Right forelimb (tissue), 1 donor: ENCODE data around the gene MLC1.

ENCODE experiments used
- DNase-seq: peaks from one replicate; pipeline ENCODE4 v3.0.0-alpha.2; 2018

The MLC1 gene

DNA sequence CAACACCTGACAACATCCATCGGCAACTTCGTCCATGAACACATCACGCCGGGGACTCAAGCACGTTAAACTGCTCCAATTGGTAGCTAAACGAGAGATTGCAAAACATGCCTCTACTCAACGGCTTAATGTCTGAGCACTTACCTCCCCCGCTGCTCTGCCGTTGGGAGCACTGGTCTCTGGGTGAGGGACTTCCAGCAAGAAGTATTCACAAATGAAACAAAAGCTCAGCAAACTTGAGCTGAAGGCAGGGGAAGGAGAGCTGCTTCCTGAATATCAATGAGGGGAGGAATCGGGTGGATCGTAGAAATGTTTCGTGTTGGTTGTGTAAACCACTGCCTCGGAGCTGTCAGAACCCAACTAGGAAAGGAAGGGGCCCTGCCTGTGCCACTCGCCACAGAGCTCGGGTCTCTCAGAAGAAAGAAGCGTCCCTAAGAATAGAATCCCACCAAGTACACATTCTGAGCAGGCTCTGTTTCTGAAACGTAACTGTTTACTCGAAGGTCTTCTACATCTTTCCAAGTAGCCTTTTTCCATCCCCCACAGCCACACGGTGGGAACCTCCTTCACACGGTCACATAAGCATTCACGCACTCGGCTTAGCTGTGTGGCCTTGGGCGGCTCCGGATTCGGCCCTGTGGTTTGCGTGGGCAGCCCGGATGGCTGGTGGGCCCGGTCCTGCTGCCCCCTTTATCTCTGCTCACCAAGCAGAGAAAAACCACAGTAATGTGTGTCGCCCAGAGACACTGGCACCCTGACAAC lies at the start of gene MLC1:
Gene MLC1, minus strand, starts transcription at position 216 of the 762 bp plus-strand sequence. CDS start 524 bp downstream, outside the sequence.
- no peak for DNase-seq

DNA sequence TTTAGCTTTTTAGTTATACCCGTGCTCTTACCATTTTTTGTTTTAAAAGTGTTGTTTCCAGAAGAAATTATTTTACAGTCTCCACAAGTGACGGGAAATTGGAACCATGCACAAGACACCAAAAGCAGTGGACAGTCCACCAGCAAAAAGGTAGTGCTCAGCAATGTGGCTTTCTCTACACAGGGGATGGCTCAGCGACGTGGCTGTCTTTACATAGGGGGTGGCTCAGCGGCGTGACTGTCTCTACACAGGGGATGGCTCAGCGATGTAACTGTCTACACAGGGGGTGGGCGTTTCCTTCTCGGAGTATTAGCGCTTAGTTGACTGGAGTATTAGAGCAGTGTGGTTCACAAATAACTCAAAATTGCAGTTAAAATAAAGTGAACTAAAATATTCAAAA lies 49.3 kb upstream of the MLC1 start:
- no peak for DNase-seq

DNA sequence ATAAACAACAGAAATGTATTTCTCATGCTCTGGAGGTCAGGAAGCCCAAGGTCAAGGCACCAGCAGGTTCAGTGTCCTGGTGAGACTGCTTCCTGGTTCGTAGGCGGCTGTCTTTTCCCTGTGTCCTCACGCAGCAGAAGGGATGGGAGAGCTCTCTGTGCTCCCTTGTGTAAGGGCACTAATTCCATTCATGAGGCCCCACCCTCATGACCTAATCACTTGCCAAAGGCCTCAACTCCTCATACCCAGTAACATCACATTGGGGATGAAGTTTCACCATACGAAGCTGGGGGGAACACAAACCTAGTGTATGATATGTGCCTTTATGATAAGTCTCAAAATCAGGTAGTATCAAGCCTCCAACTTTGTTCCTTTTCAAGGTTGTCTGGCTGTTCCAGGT lies 46.7 kb upstream of the MLC1 start:
- no peak for DNase-seq

DNA sequence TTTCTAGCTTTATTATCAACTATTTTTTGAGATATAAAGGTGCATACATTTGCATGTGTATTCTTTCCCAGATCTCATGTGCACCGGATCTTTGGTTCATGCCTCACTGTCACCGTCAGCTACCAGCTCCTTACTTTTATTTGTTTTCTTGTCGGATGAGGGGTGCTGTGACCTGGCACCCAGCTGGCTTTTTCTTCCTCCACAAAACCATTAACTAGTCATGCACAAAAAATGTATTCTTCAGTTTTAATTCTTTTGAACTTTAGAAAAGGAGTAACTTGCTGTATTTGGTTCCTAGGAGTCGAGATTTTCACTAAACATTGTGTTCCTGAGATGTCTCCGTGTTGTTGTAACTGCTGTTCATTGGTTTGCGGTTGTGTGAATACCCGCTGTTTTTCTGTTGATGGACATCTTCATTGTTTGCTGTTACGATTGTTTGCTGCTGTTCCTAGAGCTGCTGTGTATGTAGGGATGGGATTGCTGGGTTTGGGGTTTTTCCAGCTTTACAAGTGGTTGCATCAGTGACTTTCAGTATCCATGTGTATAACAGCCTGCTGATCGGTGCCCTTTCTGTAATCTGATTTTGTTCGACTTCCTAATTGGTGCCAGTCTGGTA lies 44.0 kb upstream of the MLC1 start:
- no peak for DNase-seq

DNA sequence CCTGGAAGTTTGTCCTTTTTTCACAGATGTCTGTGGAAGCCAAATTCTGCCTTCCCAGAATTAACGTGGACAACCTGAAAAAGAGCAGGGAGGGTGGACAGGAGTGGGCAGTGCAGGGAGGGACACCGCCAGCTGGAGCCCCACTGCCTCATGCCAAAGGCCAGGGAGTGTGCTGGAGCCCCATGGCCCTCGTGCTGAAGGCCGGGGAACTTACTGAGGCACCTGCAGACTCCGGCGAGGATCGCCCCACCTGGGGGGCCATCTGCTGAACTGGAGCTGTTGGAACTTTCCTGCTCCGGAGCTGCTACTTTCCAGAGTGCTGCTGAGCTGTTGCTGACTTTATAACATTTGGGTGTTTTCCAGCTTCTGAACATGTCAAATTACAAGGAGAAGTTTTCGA lies 39.8 kb upstream of the MLC1 start:
- DNase-seq, result no peak

DNA sequence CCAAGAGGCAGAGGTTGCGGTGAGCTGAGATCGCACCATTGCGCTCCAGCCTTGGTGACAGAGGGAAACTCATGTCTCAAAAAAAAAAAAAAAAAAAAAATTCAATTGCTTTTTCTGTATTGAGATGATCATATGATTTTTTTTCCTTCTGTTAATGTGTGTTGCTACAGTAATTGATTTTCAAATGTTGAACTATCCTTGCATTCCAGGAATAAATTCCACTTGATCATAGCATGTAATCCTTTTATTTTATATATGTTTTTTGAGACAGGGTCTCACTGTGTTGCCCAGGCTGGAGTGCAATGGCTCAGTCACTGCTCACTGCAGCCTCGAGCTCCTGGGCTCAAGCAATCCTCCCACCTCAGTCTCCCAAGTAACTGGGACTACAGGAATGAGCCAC lies 37.9 kb upstream of the MLC1 start:
- DNase-seq, result no peak

DNA sequence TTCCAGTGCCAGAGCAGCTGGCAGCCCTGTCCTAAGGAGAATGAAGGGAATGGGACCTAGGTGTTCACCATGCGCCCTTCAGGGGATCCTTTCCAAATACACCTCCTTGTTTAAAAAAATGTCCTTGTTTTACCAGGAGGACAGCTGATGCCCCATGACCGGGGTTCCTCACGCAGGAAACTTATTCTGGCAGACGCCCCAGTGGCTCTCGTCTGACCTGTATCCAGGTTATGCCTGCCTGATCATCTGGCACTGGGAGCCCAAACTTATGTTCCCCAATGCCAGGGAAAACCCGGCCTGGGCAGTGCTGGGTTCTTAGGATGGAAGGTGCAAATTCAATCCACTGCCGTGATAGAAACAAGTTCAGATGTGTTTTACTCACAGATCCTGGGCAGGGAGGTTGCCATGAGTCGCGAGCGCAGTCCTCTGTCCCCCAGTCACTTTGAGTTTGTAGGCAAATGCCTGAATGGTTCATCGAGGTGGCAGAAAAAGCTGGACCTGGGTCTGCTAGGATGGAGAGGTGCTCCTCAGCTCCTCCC lies 36.0 kb upstream of the MLC1 start:
- DNase-seq, result no peak

DNA sequence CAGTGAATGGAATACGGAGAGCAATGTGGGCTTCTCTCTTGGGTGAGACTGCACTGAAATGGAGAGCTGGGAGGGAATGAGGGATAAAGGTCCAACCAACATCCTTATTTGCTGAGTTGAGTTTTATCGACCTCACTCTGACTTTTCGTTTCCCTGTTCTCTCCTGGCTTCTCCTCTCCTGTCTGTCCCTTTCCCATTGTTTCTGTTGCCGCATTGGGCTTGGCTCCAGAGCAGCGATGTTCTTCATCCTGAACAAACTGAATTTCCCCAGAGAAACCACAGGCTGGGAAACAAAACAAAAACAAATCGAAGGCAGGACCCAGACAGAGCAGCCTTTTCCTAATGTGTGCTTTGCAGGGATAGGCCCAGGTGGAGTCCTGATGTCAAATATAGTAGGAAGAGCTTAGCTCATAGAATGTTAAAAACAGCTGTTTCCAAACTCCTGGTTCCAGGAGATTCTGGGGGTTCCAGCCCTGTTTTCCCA lies 34.6 kb upstream of the MLC1 start:
- peak; percentile 57 for DNase-seq

DNA sequence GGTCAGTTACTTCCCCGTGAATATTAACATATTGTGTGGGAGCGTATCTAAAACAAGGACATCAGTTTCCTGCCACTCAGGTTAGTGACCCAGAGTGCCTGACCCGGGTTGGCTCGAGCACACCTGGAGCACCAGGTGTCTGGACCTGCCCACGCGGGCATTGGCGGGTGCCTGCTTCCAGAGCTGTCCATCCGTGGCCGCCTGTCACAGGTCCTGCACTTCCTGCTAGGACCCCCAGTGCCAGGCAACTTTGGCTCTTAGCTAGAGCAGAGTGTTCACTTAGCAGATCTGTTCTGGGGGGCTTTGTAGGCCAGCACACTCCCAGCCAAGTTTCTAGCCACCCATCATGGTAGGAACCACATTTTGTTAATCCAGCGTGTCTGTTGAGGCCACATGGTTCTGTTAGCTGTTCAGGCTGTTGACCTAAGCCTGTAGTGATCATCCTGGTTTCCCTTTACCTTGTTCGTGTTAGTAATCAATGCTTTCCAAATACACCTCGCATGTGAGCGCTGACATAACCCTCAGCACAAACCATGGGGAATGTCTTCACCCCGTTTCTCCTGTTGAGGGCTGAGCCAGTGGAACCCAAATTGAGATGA lies 34.0 kb upstream of the MLC1 start:
- no peak for DNase-seq

DNA sequence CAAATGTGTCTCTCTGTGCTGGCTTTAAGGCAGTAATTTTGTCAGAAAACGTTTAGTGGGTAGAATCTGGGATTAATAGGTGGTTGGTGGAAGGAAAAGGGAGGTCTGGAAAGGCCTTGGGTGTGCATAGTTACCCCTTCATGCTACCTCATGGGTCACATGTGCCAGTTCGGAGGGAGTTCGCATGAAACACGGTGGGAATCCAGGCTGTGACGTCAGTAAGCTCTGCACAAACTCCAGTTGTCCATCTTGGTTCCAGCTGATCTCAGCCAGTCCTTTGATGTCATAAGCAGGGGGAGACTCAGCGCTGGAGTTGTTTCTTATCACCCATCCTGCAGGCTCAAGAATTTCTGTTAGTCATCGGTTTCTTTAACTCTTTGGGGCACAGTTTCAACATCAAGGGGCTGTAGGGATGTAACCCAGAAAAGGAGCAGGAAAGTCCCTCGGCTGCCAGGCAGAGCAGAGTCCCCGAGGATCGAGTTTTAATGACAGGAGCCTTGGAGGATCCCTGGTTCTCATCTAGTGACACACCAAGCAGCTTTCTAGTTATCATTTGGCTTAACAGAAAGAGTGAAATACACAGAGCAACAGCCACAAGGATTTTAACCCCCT lies 33.4 kb upstream of the MLC1 start:
- DNase-seq, result no peak

DNA sequence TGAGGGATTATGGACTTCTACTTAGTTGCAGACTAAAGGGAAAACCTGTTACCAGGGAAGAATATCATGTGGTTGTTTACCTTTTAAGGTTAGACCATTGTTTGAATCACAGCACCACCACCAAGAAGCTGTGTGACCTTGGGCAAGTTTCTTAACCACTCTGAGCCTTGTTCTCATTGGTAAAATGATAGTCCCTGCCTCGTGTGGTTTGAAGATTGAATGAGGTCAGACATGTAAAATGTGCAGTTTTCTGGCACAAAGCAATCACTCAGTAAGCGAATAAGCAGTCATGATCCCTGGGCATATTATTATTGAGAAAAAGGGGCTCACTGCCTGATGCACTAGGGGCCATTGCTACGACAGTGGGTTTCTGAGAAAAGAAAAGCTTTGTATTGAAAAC lies 32.9 kb upstream of the MLC1 start:
- no peak for DNase-seq

DNA sequence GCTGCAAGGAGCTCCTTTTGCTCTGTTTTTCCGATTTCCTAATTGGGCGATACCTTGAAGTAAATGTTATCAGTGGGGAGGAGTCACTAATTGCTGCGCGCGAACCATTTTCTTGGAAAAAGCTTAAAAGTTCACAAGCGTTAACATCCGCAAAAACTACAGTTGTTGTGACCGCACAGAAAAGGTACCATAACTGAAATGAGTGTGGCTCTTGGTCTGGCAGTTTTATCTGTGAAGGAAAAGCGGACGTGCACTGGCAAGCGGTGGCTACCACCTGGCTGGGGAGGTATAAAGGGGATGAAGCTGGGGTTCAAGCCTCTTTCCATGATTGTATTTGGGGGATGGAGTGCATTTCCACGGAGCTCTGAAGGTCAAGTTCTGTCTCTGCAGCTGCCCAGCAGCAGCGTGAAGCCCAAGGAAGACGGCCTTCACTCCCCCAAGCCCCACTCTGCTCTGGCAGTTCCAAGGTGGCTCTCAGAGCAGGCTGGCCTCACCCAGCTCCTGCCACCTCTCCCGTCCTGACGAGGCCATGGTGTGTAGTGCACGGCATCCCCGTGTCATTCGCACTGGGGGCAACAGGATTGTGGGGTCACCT lies 32.0 kb upstream of the MLC1 start:
- no peak for DNase-seq

DNA sequence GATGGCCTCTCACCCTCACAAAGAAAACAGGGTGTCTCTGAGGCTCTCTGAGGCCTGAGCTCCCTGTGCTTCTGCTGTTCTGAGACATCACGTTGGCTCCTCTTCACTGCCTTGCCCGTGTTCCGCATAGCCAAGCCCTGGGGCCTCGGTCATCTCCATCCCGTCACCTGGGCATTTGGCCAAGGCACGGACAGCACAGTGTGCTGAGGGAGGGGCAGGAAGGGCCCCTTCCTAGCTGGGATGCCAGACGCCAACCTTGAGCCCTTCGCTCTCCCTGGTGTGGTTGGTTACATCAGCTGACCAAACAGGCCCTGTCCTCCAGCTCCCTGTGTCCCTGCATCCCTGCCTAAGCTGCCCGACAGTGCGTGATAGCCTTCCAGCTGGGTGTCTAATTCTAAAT lies 30.5 kb upstream of the MLC1 start:
- no peak for DNase-seq

DNA sequence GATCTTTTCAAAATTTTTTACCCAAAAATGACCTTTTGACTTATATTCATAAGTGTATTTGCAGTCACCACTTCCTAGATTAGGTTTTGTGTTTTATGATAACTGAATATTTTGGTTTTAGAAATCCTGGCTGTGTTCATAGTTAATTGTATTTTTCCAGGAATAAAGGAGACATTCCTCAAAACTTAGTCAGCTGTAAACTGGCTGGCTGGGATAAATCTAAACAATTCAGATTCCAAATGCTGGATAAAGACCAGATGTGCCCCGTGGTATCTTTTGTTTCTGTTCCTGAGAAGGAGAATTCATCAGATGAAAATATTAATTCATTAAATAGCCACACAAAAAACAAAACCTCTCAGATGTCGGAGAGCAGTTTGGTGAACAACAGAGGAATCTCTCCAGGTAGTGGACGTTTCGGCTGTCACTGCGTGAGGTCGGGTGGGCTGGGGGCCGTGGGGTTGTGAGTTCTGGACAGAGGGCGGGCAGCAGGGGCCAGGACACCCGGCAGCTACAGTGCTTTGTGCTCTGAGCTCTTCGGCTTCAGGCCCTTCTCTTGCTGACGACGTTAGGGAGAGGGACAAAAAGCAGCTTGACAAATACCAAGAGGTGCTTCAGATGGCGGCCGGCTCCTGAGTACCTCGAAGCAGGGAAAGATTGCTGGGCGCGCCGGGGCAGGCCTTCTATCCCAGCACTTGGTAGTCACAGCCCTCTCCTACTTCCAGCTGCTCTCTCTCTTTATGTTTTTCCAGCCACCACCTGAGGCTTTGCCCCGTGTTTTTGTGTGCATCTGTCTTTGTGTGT lies 29.2 kb upstream of the MLC1 start:
- DNase-seq, result no peak

DNA sequence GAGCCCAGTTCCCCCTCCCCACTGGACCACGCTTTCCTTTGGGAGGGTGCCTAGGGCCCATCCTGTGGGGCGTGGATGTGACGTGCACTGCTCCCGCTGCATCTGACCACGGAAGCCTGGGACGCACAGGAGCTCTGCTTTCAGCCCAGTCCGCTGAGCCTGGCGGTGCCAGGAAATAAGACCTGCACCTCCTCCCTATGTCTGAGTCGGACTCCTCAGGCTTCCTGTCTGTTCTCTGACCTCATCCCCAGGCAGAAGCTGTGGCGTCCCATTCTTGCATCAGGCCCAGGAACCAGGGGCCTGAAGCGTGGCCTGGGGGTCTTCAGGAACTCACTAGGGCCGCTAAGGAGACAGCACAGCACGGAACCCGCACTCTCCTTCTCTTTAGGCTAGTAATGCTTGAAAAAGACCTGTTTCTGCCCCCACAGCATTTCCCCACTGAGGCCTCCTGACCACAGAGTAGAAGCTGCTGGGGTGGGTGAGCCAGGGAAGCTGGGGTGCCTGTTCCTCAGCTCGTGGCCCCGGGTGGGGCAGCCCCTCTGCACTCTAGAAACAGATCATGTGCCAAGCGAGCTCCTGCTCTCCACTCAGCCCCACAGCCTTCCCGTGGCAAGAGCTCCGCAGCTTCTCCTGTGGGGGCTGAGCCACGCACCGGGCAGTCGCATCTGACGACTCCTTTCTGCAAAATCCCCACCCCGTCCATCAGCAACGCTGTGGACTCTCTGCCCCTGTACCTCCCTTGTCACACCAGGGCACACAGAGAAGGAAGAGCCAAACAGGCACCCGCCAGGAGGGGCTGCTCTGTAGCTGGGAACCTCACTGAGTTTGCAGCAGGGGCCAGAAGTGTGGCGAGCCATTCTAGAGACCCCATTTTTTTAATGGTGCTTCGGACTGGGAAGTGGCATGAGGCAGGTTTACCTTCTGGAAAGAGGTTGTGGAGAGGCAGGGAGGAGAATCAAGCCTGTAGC lies 27.2 kb upstream of the MLC1 start:
- no peak for DNase-seq

DNA sequence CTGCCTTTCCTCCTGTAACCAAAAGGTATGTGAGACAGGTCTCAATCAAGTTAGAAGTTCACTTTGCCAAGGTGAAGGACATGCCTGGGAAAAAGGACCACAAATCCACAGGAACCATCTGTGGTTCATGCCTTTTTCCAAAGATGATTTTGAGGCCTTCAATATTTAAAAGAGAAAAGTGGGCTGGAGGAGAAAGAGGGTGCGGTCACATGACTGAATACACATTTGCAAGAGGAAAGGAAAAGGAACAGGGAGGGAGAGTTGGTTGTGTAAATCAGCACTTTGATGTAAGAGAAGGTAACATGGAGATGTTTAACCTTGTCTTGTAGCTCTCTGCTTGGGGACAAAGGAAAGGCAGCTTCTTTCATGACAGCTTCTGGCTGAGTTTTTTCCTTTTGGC lies 25.8 kb upstream of the MLC1 start:
- DNase-seq, result no peak

DNA sequence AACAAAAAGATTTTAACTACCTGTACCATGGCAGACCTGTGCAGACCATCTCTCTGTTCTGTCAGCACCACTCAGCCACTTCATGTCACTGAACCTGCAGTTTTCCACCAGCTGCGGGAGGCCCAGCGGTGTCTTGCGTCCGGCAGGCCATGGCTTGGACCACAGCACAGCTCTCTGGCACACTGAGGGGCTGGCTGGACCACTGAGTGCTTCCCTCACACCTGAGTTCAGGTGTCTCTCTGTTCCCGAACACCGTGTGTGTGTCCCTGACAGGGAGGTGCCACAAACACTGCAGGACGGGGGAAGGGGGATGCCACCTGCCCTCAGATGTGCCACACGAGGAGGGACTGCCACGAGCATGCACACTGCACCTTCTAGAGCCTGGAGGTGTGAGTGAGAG lies 22.3 kb upstream of the MLC1 start:
- no peak for DNase-seq

DNA sequence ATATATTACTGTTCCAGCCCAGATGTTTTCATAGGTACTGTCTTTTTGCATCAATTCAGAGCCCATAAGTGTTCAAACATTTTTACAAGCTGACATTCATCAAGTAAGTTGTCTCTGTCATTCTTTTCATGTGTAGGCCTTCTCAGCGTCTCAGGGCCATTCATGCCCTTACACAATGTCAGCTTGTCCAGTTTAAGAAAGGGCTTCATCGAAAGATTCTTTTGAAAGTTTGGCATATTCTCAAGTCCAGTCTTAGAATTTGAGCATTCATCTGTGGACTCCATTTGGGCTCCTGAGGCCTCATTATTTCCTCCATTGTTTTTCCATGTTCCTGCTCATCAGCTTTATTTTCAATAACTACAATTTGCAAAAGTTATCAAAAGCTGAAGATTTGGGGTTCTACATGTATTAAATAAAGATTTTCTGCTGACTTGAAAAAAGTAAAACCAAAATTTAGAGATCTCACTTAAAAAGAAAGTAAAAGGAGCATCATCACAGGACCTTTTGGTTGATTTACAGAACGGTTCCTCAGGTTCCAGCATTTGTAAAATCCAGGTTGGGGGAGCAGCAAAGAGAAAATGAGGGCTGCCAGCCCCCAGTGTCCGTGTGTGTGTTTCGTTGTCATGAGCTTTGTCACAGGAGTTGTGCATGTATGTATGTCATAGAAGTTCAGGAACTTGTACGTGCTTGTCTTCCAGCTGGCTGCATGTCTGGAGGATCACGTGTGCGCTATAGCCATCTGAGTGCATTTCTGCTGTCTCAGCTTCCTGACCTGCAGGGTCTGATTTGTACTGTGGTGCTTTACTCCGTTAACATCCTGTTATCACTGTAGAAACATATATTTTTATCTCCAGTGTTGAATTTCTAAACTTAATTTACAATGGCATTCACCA lies 20.2 kb upstream of the MLC1 start:
- DNase-seq, result no peak

DNA sequence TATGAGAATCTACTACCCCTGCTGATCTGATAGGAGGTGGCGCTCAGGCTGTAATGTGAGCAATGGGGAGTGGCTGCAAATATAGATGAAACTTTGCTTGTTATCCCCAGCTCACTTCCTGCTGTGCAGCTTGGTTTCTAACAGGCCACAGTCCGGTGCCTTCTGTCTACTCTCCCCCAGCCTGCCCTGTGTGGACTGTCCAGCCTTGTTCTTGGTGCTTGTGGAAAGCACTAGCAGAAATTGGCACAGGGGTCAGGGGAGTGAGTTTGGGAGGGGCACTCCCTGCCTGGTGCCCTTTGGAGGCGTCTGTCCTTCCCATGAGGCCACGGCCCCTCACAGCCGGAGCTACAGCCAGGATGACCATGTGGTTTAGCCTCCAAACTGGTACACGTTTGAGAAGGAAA lies 18.9 kb upstream of the MLC1 start:
- DNase-seq, result no peak

DNA sequence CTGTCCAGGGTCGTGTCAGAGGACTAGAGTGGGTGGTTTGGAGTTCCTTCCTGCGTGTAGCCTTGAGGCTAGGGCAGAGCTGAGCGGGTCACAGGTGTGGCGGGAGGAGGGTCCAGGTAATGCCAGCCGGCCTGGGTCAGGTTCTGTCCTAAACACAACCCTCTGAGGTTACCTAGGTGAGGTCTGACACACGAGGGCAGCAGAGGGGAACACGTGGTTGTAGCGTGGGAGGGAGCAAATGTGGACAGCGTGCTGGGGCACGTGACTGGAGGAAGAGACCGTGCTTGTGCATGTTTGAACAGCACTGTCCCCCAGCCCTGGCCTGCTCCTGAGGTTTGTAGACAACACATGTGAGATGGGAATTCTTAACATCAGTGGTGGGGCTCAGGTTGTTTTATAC lies 17.7 kb upstream of the MLC1 start:
- DNase-seq, result no peak
